WTC11 (cell line): ENCODE results near the gene OR2Y1. TPM values are rescaled to one million over a fixed set of nuclear protein-coding genes. Genes with fewer than 3 reads are reported as not detected.

ENCODE experiments used
- ATAC-seq: fragments of 200-7000 bp; cut with Tn5 transposase; 2 replicates; pipeline ENCODE4 v1.10.0; 2021; ENCODE audit warnings: mild to moderate bottlenecking, moderate library complexity
- CTCF ChIA-PET: fragments of 300-600 bp; sonication (Branson Sonifier 250); formaldehyde crosslinking; loops from one replicate; lab custom pipeline; 2021; ENCODE audit warnings: antibody characterized with exemption; lab: Charles Lee
- POLR2A ChIA-PET: fragments of 350-600 bp; sonication (Branson Sonifier 250); formaldehyde crosslinking; loops from one replicate; lab custom pipeline; 2021; ENCODE audit warnings: antibody characterized with exemption; lab: Charles Lee
- DNase-seq: peaks from one replicate; pipeline ENCODE4 v3.0.0; 2021; ENCODE audit warnings: low spot score
- H3K27ac Mint-ChIP-seq: 2 replicates; pipeline ENCODE4 v1.8.0; 2021; ENCODE audit warnings: mixed read lengths
- H3K27me3 Mint-ChIP-seq: 2 replicates; pipeline ENCODE4 v1.8.0; 2021; ENCODE audit warnings: low read depth, mild to moderate bottlenecking, moderate library complexity, mixed read lengths
- H3K36me3 Mint-ChIP-seq: 2 replicates; pipeline ENCODE4 v1.8.0; 2021; ENCODE audit warnings: mixed read lengths
- H3K4me1 Mint-ChIP-seq: 2 replicates; pipeline ENCODE4 v1.8.0; 2022; ENCODE audit warnings: mixed read lengths
- H3K4me3 Mint-ChIP-seq: 2 replicates; pipeline ENCODE4 v1.8.0; 2021; ENCODE audit warnings: mild to moderate bottlenecking, moderate library complexity, mixed read lengths
- H3K9me3 Mint-ChIP-seq: 2 replicates; pipeline ENCODE4 v1.8.0; 2021; ENCODE audit warnings: mixed read lengths
- CBFB ChIP-seq: sonication (generic); formaldehyde crosslinking; IDR thresholded peaks from 2 replicates; pipeline ENCODE4 v1.8.1; 2022; ENCODE audit warnings: mild to moderate bottlenecking, low read depth, missing genetic modification reagents
- FOXK1 ChIP-seq: sonication (generic); formaldehyde crosslinking; IDR thresholded peaks from 2 replicates; pipeline ENCODE4 v1.8.0; 2022; ENCODE audit warnings: mild to moderate bottlenecking, moderate library complexity, missing genetic modification reagents
- GRHL2 ChIP-seq: fragments of 250-450 bp; sonication (Bioruptor Pico); IDR thresholded peaks from 2 replicates; pipeline ENCODE4 v1.8.0; 2022; ENCODE audit warnings: mild to moderate bottlenecking, moderate library complexity; ENCODE audit not compliant: insufficient replicate concordance, severe bottlenecking
- JAZF1 ChIP-seq: fragments of 250-450 bp; sonication (Bioruptor Pico); IDR thresholded peaks from 2 replicates; pipeline ENCODE4 v1.9.0; 2021; ENCODE audit warnings: moderate library complexity, mild to moderate bottlenecking, inconsistent platforms
- JUN ChIP-seq: sonication (generic); formaldehyde crosslinking; IDR thresholded peaks from 2 replicates; pipeline ENCODE4 v1.8.0; 2023; ENCODE audit warnings: mild to moderate bottlenecking, missing genetic modification reagents
- NFYB ChIP-seq: sonication (generic); formaldehyde crosslinking; conservative IDR thresholded peaks from 2 replicates; pipeline ENCODE4 v1.8.0; 2022; ENCODE audit warnings: low read depth, missing genetic modification reagents
- NR2C2 ChIP-seq: sonication (generic); formaldehyde crosslinking; IDR thresholded peaks from 2 replicates; pipeline ENCODE4 v1.8.0; 2022; ENCODE audit warnings: mild to moderate bottlenecking, missing genetic modification reagents
- SMAD4 ChIP-seq: sonication (generic); formaldehyde crosslinking; IDR thresholded peaks from 2 replicates; pipeline ENCODE4 v1.8.0; 2022; ENCODE audit warnings: mild to moderate bottlenecking, missing genetic modification reagents
- SP1 ChIP-seq: sonication (generic); formaldehyde crosslinking; conservative IDR thresholded peaks from 2 replicates; pipeline ENCODE4 v1.8.1; 2022; ENCODE audit warnings: missing genetic modification reagents
- TEAD4 ChIP-seq: sonication (generic); formaldehyde crosslinking; IDR thresholded peaks from 2 replicates; pipeline ENCODE4 v1.8.0; 2022; ENCODE audit warnings: mild to moderate bottlenecking, missing genetic modification reagents
- ZBTB21 ChIP-seq: sonication (generic); formaldehyde crosslinking; IDR thresholded peaks from 2 replicates; pipeline ENCODE4 v1.8.1; 2023; ENCODE audit warnings: mild to moderate bottlenecking, missing genetic modification reagents, borderline replicate concordance
- ZNF423 ChIP-seq: fragments of 250-450 bp; sonication (Bioruptor Pico); IDR thresholded peaks from 2 replicates; pipeline ENCODE4 v2.1.2; 2022; ENCODE audit warnings: mild to moderate bottlenecking, moderate library complexity
- total RNA-seq: library from RNA; stranded (reverse); gene quantifications from 3 replicates; pipeline ENCODE4 v1.2.3, GENCODE V29; 2021
- TF ChIP-seq, protein P1 (sequence below): fragments of 250-450 bp; sonication (Bioruptor Pico); IDR thresholded peaks from 2 replicates; pipeline ENCODE4 v1.9.0; 2021; ENCODE audit warnings: mild to moderate bottlenecking
- TF ChIP-seq, protein P2 (sequence below): sonication (generic); formaldehyde crosslinking; IDR thresholded peaks from 2 replicates; pipeline ENCODE4 v1.8.1; 2022; ENCODE audit warnings: missing genetic modification reagents, borderline replicate concordance
- TF ChIP-seq, protein P3 (sequence below): sonication (generic); formaldehyde crosslinking; IDR thresholded peaks from 2 replicates; pipeline ENCODE4 v1.8.0; 2023; ENCODE audit warnings: missing genetic modification reagents, mild to moderate bottlenecking, borderline replicate concordance
- TF ChIP-seq, protein P4 (sequence below): sonication (generic); formaldehyde crosslinking; IDR thresholded peaks from 2 replicates; pipeline ENCODE4 v1.8.0; 2022; ENCODE audit warnings: mild to moderate bottlenecking, missing genetic modification reagents
- TF ChIP-seq, protein P5 (sequence below): sonication (generic); formaldehyde crosslinking; IDR thresholded peaks from 2 replicates; pipeline ENCODE4 v1.8.0; 2022; ENCODE audit warnings: mild to moderate bottlenecking, missing genetic modification reagents
- TF ChIP-seq, protein P6 (sequence below): sonication (generic); formaldehyde crosslinking; conservative IDR thresholded peaks from 2 replicates; pipeline ENCODE4 v1.8.1; 2022; ENCODE audit warnings: mild to moderate bottlenecking, missing genetic modification reagents

The OR2Y1 gene
- total RNA-seq, 1 experiment from 2014 or later = not detected

DNA sequence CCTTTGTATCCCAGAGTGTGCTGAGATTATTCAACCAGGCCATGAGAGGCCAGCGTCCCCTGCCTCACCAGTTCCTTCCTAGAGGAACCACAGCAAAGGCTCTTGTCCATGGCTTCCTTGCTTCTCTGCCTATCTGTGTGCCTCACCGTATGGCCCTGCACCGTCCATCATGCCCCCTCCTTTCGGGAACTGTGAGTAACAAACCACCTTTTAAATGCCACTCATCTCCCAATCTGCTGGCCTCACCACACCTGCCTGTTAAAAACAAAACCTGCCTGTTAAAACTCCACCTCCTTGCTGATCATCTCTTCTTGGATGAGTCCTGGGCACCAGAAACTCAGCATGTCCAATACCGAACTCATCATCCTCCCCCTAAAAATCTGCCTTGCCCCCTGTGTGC lies 4.4 kb upstream of the OR2Y1 start:
- Mint-ChIP-seq H3K4me3 (no peak overlapping the region), H3K36me3 (no peaks in the 10 kb centered on the region), H3K4me1 (0 out of 2 replicates have a peak, but pooled peaks cover 2% of the 10 kb centered on the region), H3K9me3 (no peaks in the 10 kb centered on the region), H3K27me3 (no peaks in the 10 kb centered on the region; the same call in none of the 2 replicates), H3K27ac (no peak overlapping the region)
- DNase-seq (no peak), ATAC-seq (no peak)
- POLR2A ChIA-PET = no interaction called here
- TF ChIP-seq, protein P1, sequence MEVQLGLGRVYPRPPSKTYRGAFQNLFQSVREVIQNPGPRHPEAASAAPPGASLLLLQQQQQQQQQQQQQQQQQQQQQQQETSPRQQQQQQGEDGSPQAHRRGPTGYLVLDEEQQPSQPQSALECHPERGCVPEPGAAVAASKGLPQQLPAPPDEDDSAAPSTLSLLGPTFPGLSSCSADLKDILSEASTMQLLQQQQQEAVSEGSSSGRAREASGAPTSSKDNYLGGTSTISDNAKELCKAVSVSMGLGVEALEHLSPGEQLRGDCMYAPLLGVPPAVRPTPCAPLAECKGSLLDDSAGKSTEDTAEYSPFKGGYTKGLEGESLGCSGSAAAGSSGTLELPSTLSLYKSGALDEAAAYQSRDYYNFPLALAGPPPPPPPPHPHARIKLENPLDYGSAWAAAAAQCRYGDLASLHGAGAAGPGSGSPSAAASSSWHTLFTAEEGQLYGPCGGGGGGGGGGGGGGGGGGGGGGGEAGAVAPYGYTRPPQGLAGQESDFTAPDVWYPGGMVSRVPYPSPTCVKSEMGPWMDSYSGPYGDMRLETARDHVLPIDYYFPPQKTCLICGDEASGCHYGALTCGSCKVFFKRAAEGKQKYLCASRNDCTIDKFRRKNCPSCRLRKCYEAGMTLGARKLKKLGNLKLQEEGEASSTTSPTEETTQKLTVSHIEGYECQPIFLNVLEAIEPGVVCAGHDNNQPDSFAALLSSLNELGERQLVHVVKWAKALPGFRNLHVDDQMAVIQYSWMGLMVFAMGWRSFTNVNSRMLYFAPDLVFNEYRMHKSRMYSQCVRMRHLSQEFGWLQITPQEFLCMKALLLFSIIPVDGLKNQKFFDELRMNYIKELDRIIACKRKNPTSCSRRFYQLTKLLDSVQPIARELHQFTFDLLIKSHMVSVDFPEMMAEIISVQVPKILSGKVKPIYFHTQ (CRISPR knock-in tag) = no peak
- TF ChIP-seq, protein P2, sequence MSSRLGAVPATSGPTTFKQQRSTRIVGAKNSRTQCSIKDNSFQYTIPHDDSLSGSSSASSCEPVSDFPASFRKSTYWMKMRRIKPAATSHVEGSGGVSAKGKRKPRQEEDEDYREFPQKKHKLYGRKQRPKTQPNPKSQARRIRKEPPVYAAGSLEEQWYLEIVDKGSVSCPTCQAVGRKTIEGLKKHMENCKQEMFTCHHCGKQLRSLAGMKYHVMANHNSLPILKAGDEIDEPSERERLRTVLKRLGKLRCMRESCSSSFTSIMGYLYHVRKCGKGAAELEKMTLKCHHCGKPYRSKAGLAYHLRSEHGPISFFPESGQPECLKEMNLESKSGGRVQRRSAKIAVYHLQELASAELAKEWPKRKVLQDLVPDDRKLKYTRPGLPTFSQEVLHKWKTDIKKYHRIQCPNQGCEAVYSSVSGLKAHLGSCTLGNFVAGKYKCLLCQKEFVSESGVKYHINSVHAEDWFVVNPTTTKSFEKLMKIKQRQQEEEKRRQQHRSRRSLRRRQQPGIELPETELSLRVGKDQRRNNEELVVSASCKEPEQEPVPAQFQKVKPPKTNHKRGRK (CRISPR knock-in tag) = no peak
- TF ChIP-seq JUN (CRISPR knock-in tag) = no peak
- TF ChIP-seq, protein P3, sequence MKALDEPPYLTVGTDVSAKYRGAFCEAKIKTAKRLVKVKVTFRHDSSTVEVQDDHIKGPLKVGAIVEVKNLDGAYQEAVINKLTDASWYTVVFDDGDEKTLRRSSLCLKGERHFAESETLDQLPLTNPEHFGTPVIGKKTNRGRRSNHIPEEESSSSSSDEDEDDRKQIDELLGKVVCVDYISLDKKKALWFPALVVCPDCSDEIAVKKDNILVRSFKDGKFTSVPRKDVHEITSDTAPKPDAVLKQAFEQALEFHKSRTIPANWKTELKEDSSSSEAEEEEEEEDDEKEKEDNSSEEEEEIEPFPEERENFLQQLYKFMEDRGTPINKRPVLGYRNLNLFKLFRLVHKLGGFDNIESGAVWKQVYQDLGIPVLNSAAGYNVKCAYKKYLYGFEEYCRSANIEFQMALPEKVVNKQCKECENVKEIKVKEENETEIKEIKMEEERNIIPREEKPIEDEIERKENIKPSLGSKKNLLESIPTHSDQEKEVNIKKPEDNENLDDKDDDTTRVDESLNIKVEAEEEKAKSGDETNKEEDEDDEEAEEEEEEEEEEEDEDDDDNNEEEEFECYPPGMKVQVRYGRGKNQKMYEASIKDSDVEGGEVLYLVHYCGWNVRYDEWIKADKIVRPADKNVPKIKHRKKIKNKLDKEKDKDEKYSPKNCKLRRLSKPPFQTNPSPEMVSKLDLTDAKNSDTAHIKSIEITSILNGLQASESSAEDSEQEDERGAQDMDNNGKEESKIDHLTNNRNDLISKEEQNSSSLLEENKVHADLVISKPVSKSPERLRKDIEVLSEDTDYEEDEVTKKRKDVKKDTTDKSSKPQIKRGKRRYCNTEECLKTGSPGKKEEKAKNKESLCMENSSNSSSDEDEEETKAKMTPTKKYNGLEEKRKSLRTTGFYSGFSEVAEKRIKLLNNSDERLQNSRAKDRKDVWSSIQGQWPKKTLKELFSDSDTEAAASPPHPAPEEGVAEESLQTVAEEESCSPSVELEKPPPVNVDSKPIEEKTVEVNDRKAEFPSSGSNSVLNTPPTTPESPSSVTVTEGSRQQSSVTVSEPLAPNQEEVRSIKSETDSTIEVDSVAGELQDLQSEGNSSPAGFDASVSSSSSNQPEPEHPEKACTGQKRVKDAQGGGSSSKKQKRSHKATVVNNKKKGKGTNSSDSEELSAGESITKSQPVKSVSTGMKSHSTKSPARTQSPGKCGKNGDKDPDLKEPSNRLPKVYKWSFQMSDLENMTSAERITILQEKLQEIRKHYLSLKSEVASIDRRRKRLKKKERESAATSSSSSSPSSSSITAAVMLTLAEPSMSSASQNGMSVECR (CRISPR knock-in tag) = no peak
- TF ChIP-seq ZNF423 (CRISPR knock-in tag) = no peak
- CTCF ChIA-PET = interaction anchor here (0.8 kb wide), 1 partner anchor 25 kb away, joined by 3 read pairs; no protein-coding TSS in a partner anchor

DNA sequence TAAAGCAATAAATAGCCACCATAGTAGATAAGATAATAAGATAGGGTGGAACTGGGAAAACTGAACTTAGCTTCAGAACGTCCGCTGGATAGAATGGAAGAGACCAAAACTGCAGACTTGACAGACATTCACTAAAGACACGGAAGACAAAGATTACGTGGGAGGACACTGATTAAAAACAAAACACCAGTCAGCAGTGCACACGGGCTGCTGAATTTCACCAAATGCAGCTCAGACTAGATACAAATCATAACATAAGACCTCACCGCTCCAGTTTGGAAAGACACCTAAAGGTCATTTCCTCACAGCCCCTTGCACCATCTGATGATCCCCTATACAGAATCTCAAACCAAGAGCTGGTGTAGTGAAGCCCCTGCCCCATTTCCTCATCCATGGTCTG lies 2.9 kb upstream of the OR2Y1 start:
- Mint-ChIP-seq H3K4me3 (no peak overlapping the region), H3K4me1 (0 out of 2 replicates have a peak, but pooled peaks cover 2% of the 10 kb centered on the region), H3K27ac (no peak overlapping the region), H3K36me3 (no peaks in the 10 kb centered on the region), H3K27me3 (peaks cover 4% of the 10 kb centered on the region), H3K9me3 (no peaks in the 10 kb centered on the region)
- ATAC-seq = no peak
- no peak for DNase-seq
- ChIA-PET POLR2A (no interaction called here), CTCF (no interaction called here)
- TF ChIP-seq, protein P4, sequence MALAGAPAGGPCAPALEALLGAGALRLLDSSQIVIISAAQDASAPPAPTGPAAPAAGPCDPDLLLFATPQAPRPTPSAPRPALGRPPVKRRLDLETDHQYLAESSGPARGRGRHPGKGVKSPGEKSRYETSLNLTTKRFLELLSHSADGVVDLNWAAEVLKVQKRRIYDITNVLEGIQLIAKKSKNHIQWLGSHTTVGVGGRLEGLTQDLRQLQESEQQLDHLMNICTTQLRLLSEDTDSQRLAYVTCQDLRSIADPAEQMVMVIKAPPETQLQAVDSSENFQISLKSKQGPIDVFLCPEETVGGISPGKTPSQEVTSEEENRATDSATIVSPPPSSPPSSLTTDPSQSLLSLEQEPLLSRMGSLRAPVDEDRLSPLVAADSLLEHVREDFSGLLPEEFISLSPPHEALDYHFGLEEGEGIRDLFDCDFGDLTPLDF (CRISPR knock-in tag) = no peak
- no peak for TF ChIP-seq ZBTB21
- TF ChIP-seq, protein P5, sequence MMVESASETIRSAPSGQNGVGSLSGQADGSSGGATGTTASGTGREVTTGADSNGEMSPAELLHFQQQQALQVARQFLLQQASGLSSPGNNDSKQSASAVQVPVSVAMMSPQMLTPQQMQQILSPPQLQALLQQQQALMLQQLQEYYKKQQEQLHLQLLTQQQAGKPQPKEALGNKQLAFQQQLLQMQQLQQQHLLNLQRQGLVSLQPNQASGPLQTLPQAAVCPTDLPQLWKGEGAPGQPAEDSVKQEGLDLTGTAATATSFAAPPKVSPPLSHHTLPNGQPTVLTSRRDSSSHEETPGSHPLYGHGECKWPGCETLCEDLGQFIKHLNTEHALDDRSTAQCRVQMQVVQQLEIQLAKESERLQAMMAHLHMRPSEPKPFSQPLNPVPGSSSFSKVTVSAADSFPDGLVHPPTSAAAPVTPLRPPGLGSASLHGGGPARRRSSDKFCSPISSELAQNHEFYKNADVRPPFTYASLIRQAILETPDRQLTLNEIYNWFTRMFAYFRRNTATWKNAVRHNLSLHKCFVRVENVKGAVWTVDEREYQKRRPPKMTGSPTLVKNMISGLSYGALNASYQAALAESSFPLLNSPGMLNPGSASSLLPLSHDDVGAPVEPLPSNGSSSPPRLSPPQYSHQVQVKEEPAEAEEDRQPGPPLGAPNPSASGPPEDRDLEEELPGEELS (CRISPR knock-in tag) = no peak
- no peak for TF ChIP-seq NR2C2
- TF ChIP-seq, protein P6, sequence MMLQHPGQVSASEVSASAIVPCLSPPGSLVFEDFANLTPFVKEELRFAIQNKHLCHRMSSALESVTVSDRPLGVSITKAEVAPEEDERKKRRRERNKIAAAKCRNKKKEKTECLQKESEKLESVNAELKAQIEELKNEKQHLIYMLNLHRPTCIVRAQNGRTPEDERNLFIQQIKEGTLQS = no peak
- TF ChIP-seq SMAD4 (CRISPR knock-in tag) = no peak
- TF ChIP-seq CBFB (CRISPR knock-in tag) = no peak
- TF ChIP-seq, protein P3 (CRISPR knock-in tag) = no peak
- TF ChIP-seq JAZF1 (CRISPR knock-in tag) = no peak
- no peak for TF ChIP-seq SP1 (CRISPR knock-in tag)
- no peak for TF ChIP-seq GRHL2 (CRISPR knock-in tag)
- no peak for TF ChIP-seq TEAD4 (CRISPR knock-in tag)
- TF ChIP-seq FOXK1 (CRISPR knock-in tag) = no peak
- no peak for TF ChIP-seq NFYB (CRISPR knock-in tag)
